ENCODE results near the gene SMIM5.

SMIM5 gene

GRCh38 chr17:75672011-75672410 lies 38.8 kb downstream of the SMIM5 start:
- DNase-seq = no peak

- no peak for DNase-seq
These were observed 40.3 kb downstream of the SMIM5 start for GRCh38 chr17:75673487-75673886.

- no peak for DNase-seq
These were observed 43.2 kb downstream of the SMIM5 start for GRCh38 chr17:75676461-75676860.

GRCh38 chr17:75679706-75680211 lies 46.5 kb downstream of the SMIM5 start:
- no peak for DNase-seq

GRCh38 chr17:75680431-75680830 lies 47.2 kb downstream of the SMIM5 start:
- DNase-seq = no peak

GRCh38 chr17:75681289-75681688 lies 48.1 kb downstream of the SMIM5 start:
- DNase-seq = no peak

- no peak for DNase-seq
These were observed 50.3 kb downstream of the SMIM5 start for GRCh38 chr17:75683583-75683982.

GRCh38 chr17:75684249-75684648 lies 51.0 kb downstream of the SMIM5 start:
- DNase-seq = no peak

- no peak for DNase-seq
These were observed 51.7 kb downstream of the SMIM5 start for GRCh38 chr17:75684924-75685323.

- DNase-seq = no peak
These were observed 52.3 kb downstream of the SMIM5 start for GRCh38 chr17:75685499-75685898.

- DNase-seq = no peak
These were observed 55.1 kb downstream of the SMIM5 start for GRCh38 chr17:75688209-75688825.

- peak in 1 of 2 donors; percentile 31 for DNase-seq
These were observed 56.2 kb downstream of the SMIM5 start for GRCh38 chr17:75689441-75689873.

Data from stimulated activated CD4-positive, alpha-beta T cell treated with anti-CD3 and anti-CD28 coated beads, Interleukin-2, amount 100 ng/mL, for 24 hours (primary cell).